Sigmoid colon (tissue), 7 donors: ENCODE data around the gene CRB3. TPM values are rescaled to one million over a fixed set of nuclear protein-coding genes. Genes with fewer than 3 reads are reported as not detected.

Experiments
- DNase-seq: peaks from one replicate; pipeline ENCODE4 v3.0.0-alpha.2; 2019
- H3K27ac ChIP-seq, 4 donors: fragments of 200-600 bp; sonication (generic); one replicate each; pipeline ENCODE4 v1.5.1; 2016 to 2019; ENCODE audit warnings: mild to moderate bottlenecking in 1 of 4
- H3K27me3 ChIP-seq, 3 donors: fragments of 200-600 bp; sonication (generic); one replicate each; pipeline ENCODE4 v1.5.1; 2019; ENCODE audit warnings: mild to moderate bottlenecking in 1 of 3
- H3K36me3 ChIP-seq, 4 donors: fragments of 200-600 bp; sonication (generic); one replicate each; pipeline ENCODE4 v1.5.1; 2016 to 2019
- H3K4me1 ChIP-seq, 4 donors: fragments of 200-600 bp; sonication (generic); one replicate each; pipeline ENCODE4 v1.5.1; 2017 to 2019
- H3K4me3 ChIP-seq, 4 donors: fragments of 200-600 bp; sonication (generic); one replicate each; pipeline ENCODE4 v1.5.1; 2017 to 2019; ENCODE audit warnings: mild to moderate bottlenecking in 2 of 4, moderate library complexity in 1 of 4
- H3K9me3 ChIP-seq, 4 donors: fragments of 200-600 bp in 3 of 4; sonication (generic) in 3 of 4; one replicate each; pipeline versions ENCODE4 v1.5.1 to v1.6.1; 2013 to 2019
- CTCF ChIP-seq, 4 experiments: fragments of 450-650 bp in 3 of 4; fragments of 200-600 bp in 1 of 4; IDR thresholded peaks; one replicate each; pipeline ENCODE4 v1.5.1; 2016 to 2019; ENCODE audit warnings: antibody characterized with exemption in 4 of 4, mild to moderate bottlenecking in 3 of 4, moderate library complexity in 2 of 4
- EP300 ChIP-seq, 4 donors: sonication (generic); formaldehyde crosslinking; IDR thresholded peaks; one replicate each; pipeline ENCODE4 v1.6.1; 2017; ENCODE audit warnings: antibody characterized with exemption in 4 of 4
- POLR2A ChIP-seq, 2 donors: fragments of 450-650 bp; IDR thresholded peaks; one replicate each; pipeline ENCODE4 v1.6.1; 2016; ENCODE audit warnings: antibody characterized with exemption in 2 of 2, mild to moderate bottlenecking in 2 of 2, moderate library complexity in 2 of 2
- POLR2AphosphoS5 ChIP-seq, 4 donors: sonication (generic); formaldehyde crosslinking; IDR thresholded peaks; one replicate each; pipeline ENCODE4 v1.6.1; 2017; ENCODE audit warnings: antibody characterized with exemption in 4 of 4
- WGBS, 2 donors: extraction: QIAGEN DNeasy Blood & Tissue Kit; methylation state at CpG; one replicate each; pipeline ENCODE4 v1.1.7; 2013; 5-methylcytosine and 5-hydroxymethylcytosine counted together
- intact Hi-C: fragments of 100-400 bp; cut with DNase I; formaldehyde crosslinking; loops from one replicate; pipeline ENCODE4 v1.15.1; 2023
- polyA plus RNA-seq, 3 donors: library from polyadenylated mRNA; stranded (reverse); fragments of 200-250 nt; gene quantifications; one replicate each; pipeline ENCODE4 v1.2.3, GENCODE V29; 2013
- total RNA-seq, 4 donors: library from RNA; depleted of rRNA; stranded (reverse); fragments of >200 nt; gene quantifications; one replicate each; pipeline ENCODE4 v1.1.0, GENCODE V29; 2016
- donor health status: healthy with polysubstance abuse.
- donor health status: Bipolar disorder and iron deficiency.
- donor health status: healthy.

The CRB3 gene
- total and polyA plus RNA-seq, 7 donors = 0.36 to 202 (median 35.9) TPM; not detected in 1

DNA sequence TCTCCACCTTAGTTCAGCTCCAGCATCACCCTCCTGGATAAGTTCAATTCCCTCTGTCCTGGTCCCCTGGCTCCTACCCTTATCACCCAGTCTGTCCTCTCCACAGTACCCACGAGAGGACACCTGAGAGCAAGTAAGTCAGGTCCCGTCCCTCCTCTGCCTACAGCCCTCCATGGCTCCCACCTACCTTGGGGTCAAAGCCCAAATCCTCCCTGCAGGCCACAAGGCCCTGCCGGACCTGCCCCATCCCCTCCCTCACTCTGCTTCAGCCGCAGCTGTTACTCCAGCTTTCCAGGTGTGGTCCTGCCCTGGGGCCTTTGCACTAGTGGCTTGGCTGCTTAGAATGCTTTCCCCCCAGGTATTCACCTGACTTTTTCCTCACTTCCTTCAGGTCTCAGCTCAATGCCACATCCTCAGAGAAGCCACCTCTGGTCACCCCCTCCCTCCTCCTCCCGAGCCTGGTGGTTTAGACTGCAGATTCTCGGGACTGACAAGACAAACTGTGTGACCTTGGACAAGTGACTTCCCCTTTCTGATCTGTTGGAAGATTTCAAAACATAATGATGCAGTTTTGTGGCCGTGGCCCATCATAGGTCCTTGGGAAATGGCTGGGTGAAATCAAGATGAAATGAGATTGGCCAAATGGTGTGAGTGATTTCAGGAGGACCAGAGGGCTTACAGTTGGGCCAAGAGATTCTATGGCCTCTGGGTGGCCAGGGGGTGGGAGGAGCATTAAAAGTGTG lies 34.4 kb downstream of the CRB3 start:
- H3K36me3 ChIP-seq = no peaks in the 10 kb centered on the region
- no peak for DNase-seq
- H3K27ac ChIP-seq = no peak overlapping the region
- WGBS, 2 donors = 53 to 71% methylated on average over 7 of the region's 7 CpGs
- intact Hi-C loops = no loop called here
- no peak overlapping the region for H3K4me3 ChIP-seq
- no peak for TF ChIP-seq CTCF (IDR thresholded peaks at IDR 0.05)
- peaks cover 18 to 34% (median 24%) of the 10 kb centered on the region in 3 donors for H3K27me3 ChIP-seq
- H3K9me3 ChIP-seq = no peaks in the 10 kb centered on the region
- peaks cover 0 to 13% (median 13%) of the 10 kb centered on the region in 4 donors for H3K4me1 ChIP-seq

DNA sequence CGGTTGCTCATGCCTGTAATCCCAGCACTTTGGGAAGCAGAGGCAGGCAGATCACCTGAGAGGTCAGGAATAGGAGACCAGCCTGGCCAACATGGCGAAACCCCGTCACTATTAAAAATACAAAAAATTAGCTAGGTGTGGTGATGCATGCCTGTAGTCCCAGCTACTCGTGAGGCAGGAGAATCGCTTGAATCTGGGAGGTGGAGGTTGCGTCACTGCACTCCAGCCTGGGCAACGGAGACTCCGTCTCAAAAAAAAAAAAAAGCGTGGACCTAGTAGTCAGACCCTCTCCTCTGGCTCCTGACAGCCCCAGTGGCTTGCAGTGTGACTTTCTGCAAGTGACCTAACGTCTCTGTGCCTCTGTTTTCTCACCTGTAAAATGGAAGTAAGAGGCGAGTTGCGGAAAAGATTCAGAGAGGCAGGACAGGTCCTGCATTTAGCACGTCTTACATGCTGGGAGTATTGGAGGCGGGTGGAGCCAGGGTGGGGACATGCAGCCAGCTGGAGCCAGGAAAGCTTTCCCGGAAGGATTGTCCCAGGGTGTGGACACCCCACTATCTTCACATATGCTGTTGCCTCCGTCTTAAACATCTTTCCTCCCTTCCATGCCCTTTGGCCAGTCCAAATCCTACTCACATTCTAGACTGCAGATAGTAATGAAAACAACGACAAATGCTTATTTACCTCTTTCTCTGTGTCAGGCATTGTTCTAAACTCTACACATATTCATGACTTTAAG lies 35.1 kb downstream of the CRB3 start:
- 39 to 75% methylated on average over 17 of the region's 17 CpGs for WGBS, 2 donors
- H3K27me3 ChIP-seq = peaks cover 18 to 40% (median 24%) of the 10 kb centered on the region in 3 donors
- H3K4me1 ChIP-seq = peaks cover 0 to 13% (median 13%) of the 10 kb centered on the region in 4 donors
- intact Hi-C loops = no loop called here
- no peak for TF ChIP-seq CTCF (IDR thresholded peaks at IDR 0.05)
- no peak for TF ChIP-seq EP300 (IDR thresholded peaks at IDR 0.05)
- TF ChIP-seq POLR2A (IDR thresholded peaks at IDR 0.05) = no peak
- TF ChIP-seq POLR2AphosphoS5 (IDR thresholded peaks at IDR 0.05) = no peak
- H3K4me3 ChIP-seq = no peak overlapping the region
- no peak overlapping the region for H3K27ac ChIP-seq
- H3K36me3 ChIP-seq = no peaks in the 10 kb centered on the region
- DNase-seq = no peak
- no peaks in the 10 kb centered on the region for H3K9me3 ChIP-seq

DNA sequence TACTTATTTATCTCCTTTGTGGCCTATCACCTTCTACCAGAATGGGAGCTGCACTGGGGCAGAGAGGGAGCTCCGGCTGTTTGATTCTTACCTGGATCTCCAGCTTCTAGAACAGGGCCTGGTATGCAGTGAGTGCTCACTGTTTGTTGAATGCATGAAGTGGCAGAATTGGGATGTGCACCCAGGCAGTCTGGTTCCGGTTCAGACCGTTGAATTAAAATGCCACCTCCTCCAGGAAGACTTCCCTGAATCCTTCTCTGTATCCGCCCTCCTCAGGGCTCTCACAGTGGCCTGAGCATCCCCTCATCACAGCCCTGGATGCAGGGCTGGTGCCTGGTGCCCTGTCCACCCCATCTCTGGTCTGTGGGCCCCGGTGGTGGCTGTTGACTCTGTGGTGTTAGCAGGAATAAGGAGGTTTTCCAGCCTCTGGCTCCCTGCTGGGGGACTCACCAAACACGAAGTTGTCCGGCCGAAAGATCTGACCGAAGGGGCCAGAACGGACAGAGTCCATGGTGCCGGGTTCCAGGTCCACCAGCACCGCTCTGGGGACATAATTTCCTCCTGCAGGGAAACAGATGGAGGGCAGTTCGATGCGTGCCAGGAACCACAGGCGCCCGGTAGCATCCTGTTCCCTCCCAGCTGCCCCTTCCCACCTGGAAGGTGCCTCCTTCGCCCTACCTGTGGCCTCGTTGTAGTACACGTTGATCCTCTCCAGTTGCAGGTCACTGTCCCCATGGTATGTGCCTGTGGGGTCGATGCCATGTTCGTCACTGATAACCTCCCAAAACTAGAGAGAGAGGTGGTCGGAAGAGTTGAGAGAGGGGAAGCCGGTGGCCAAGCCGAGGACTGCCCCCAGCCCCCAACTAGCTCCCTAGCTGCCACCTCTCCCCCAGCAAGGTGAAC lies 37.0 kb downstream of the CRB3 start:
- no peaks in the 10 kb centered on the region for H3K36me3 ChIP-seq
- H3K9me3 ChIP-seq = no peaks in the 10 kb centered on the region
- peaks cover 0 to 13% (median 13%) of the 10 kb centered on the region in 4 donors for H3K4me1 ChIP-seq
- no peak for TF ChIP-seq CTCF (IDR thresholded peaks at IDR 0.05)
- no peak for TF ChIP-seq POLR2AphosphoS5 (IDR thresholded peaks at IDR 0.05)
- TF ChIP-seq POLR2A (IDR thresholded peaks at IDR 0.05) = no peak
- TF ChIP-seq EP300 (IDR thresholded peaks at IDR 0.05) = no peak
- DNase-seq = no peak
- peaks cover 18 to 44% (median 24%) of the 10 kb centered on the region in 3 donors for H3K27me3 ChIP-seq
- WGBS, 2 donors = 59 to 67% methylated on average over 24 of the region's 24 CpGs
- intact Hi-C loops = no loop called here
- no peak overlapping the region for H3K27ac ChIP-seq
- H3K4me3 ChIP-seq = peak overlapping the region in 2 of 4 donors; percentile 30 to 43

DNA sequence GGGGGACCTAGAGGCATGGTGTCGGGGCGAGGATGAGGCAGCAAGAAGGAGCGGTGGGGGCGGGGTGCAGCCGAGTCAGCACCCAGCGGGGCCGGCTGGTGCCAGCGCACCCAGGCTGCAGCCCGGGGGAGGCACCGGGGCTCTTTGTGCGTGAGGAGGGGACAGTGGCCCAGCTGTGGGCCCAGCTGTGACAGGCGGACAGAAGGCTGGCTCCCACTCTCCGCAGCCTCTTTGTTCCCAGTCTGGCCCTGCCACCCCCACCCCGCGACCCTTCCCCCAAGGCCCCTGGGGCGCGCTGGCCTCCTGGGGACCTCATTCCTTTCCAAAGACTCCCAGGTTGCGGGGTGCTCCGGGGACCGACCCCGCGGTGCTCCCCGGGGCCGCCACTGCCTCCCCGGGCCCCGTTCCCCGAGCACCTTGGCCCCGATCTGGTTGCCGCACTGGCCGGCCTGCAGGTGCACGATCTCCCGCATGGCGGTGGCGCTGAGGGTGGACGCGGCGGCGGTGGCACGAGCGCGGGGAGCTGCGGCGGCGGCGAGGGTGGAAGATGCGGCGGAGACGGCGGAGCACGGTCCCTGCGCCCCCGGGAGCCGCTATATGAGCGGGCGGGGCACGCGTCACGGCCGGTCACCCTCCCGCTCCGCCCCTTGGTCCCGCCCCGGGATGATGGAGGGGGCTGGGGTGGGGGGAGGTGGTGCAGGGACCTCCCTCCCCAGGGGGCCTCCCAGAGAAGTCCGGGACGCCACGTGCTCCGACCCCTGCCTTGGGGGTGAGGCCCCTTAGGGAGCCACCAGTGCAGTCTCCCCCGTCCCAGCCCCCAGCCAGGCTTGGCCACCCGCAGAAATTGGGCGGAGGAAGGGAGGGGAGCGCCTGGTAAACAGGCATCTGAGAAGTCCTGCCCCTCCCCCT lies 37.9 kb downstream of the CRB3 start, which contains the start of gene TUBB4A:
TUBB4A (minus strand) TSS at position 570 of the 909 bp plus-strand sequence; CDS start at position 473, 97 bp downstream.
- Histone ChIP-seq H3K9me3 (no peaks in the 10 kb centered on the region), H3K27ac (no peak within 1 kb of the TSS), H3K27me3 (peaks cover 18 to 44% (median 24%) of the 10 kb centered on the region in 3 donors), H3K36me3 (no peaks in the 10 kb centered on the region), H3K4me3 (peak within 1 kb of the TSS in 3 of 4 donors; percentile 30 to 43 (median 42)), H3K4me1 (peaks cover 0 to 13% (median 13%) of the 10 kb centered on the region in 4 donors)
- intact Hi-C loops = no loop called here
- WGBS, 2 donors = 1 to 2% methylated on average over 71 of the region's 71 CpGs
- no peak for DNase-seq
- no peak for TF ChIP-seq CTCF (IDR thresholded peaks at IDR 0.05)
- no peak for TF ChIP-seq POLR2A (IDR thresholded peaks at IDR 0.05)
- TF ChIP-seq EP300 (IDR thresholded peaks at IDR 0.05) = no peak
